PC-3 (cell line): ENCODE data around the gene SF3A2. TPM values are rescaled to one million over a fixed set of nuclear protein-coding genes. Genes with fewer than 3 reads are reported as not detected.

Experiments
- ATAC-seq: fragments of 200-7000 bp; cut with Tn5 transposase; 2 replicates; pipeline ENCODE4 v1.9.1; 2020; ENCODE audit warnings: mild to moderate bottlenecking, moderate library complexity
- BruUV-seq: library from RNA; stranded (reverse); fragments of 400-500 nt; replicated peaks from 2 replicates; lab custom pipeline; 2021; lab: Mats Ljungman, UMichigan
- CTCF ChIA-PET: fragments of 300-600 bp; sonication (Branson Sonifier 250); formaldehyde crosslinking; loops from one replicate; lab custom pipeline; 2022; ENCODE audit warnings: antibody characterized with exemption; lab: Charles Lee
- POLR2A ChIA-PET: fragments of 300-600 bp; sonication (Branson Sonifier 250); formaldehyde crosslinking; loops from one replicate; lab custom pipeline; 2022; ENCODE audit warnings: antibody characterized with exemption; ENCODE audit not compliant: unreplicated experiment; lab: Charles Lee
- DNase-seq: peaks from one replicate; pipeline ENCODE4 v3.0.0-alpha.2; 2015
- H2AFZ ChIP-seq: fragments of 300-600 bp; sonication (generic); 2 replicates; pipeline ENCODE4 v1.6.0; 2016; ENCODE audit warnings: antibody characterized with exemption, low read length
- H3F3A ChIP-seq: fragments of 300-600 bp; sonication (generic); one replicate; pipeline ENCODE4 v1.6.0; 2017; ENCODE audit warnings: antibody characterized with exemption, low read length, control low read depth, mild to moderate bottlenecking; ENCODE audit not compliant: unreplicated experiment
- H3K27ac ChIP-seq: fragments of 300-600 bp; sonication (generic); 2 replicates; pipeline ENCODE4 v1.5.1; 2016; ENCODE audit warnings: mild to moderate bottlenecking, low read length
- H3K27me3 ChIP-seq: fragments of 300-600 bp; sonication (generic); 2 replicates; pipeline ENCODE4 v1.6.1; 2016; ENCODE audit warnings: low read length, mixed read lengths
- H3K36me3 ChIP-seq: fragments of 300-600 bp; sonication (generic); 2 replicates; pipeline ENCODE4 v1.6.1; 2016; ENCODE audit warnings: low read depth, mixed run types, low read length, mixed read lengths
- H3K4me1 ChIP-seq: fragments of 300-600 bp; sonication (generic); 2 replicates; pipeline ENCODE4 v1.5.1; 2016; ENCODE audit warnings: low read length; ENCODE audit not compliant: insufficient read depth
- H3K4me2 ChIP-seq: fragments of 300-600 bp; sonication (generic); 2 replicates; pipeline ENCODE4 v1.6.0; 2016; ENCODE audit warnings: low read length
- H3K4me3 ChIP-seq: fragments of 300-600 bp; sonication (generic); 2 replicates; pipeline ENCODE4 v1.5.1; 2016; ENCODE audit warnings: mild to moderate bottlenecking, low read length, mixed read lengths
- H3K79me2 ChIP-seq: fragments of 300-600 bp; sonication (generic); 2 replicates; pipeline ENCODE4 v1.6.1; 2017; ENCODE audit warnings: low read length, mixed read lengths
- H3K9ac ChIP-seq: fragments of 300-600 bp; sonication (generic); 2 replicates; pipeline ENCODE4 v1.6.0; 2016; ENCODE audit warnings: mild to moderate bottlenecking, low read length
- H3K9me2 ChIP-seq: fragments of 300-600 bp; sonication (generic); replicated peaks from 2 replicates; pipeline ENCODE4 v1.6.1; 2016; ENCODE audit warnings: mixed run types, low read length, mixed read lengths
- H3K9me3 ChIP-seq: fragments of 300-600 bp; sonication (generic); 2 replicates; pipeline ENCODE4 v1.6.1; 2016; ENCODE audit warnings: low read length, mixed read lengths
- H4K20me1 ChIP-seq: fragments of 300-600 bp; sonication (generic); 2 replicates; pipeline ENCODE4 v1.6.1; 2016; ENCODE audit warnings: low read length, mixed read lengths
- CTCF ChIP-seq: fragments of 300-600 bp; sonication (generic); conservative IDR thresholded peaks from 2 replicates; pipeline ENCODE4 v1.5.1; 2017; ENCODE audit warnings: antibody characterized with exemption, low read depth, mild to moderate bottlenecking, low read length
- EZH2 ChIP-seq: fragments of 300-600 bp; sonication (generic); IDR thresholded peaks from one replicate; pipeline ENCODE4 v1.6.1; 2017; ENCODE audit warnings: antibody characterized with exemption, mild to moderate bottlenecking, low read length; ENCODE audit not compliant: unreplicated experiment
- EZH2phosphoT487 ChIP-seq: fragments of 300-600 bp; sonication (generic); IDR thresholded peaks from 2 replicates; pipeline ENCODE4 v1.6.1; 2018; ENCODE audit warnings: mild to moderate bottlenecking, antibody characterized with exemption, low read length, borderline replicate concordance
- intact Hi-C: fragments of 100-400 bp; cut with micrococcal nuclease; formaldehyde crosslinking; loops from 2 replicates; pipeline ENCODE4 v1.9.0; 2023
- total RNA-seq: library from RNA; depleted of rRNA; stranded (reverse); fragments of >200 nt; gene quantifications from 2 replicates; pipeline ENCODE4 v1.2.3, GENCODE V29; 2014

SF3A2 gene
- total RNA-seq, 1 experiment from 2014 or later, result 55.5 TPM

GRCh38 chr19:2221918-2222317, 14.7 kb upstream of the SF3A2 start:
- peaks cover 2% of the 10 kb centered on the region; the same call in 1 of the 2 replicates for H3K36me3 ChIP-seq
- DNase-seq (no peak), ATAC-seq (no peak)
- H4K20me1 ChIP-seq, result no peaks in the 10 kb centered on the region
- no peak overlapping the region for H3K4me3 ChIP-seq
- no peaks in the 10 kb centered on the region for H3K4me1 ChIP-seq
- no peak overlapping the region for H3K9ac ChIP-seq
- no peak overlapping the region for H2AFZ ChIP-seq
- POLR2A ChIA-PET, result no interaction called here
- no peaks in the 10 kb centered on the region for H3K79me2 ChIP-seq
- H3K9me2 ChIP-seq, result no peaks in the 10 kb centered on the region
- no peaks in the 10 kb centered on the region for H3K9me3 ChIP-seq
- BruUV-seq, result no TSS peak
- no peak overlapping the region for H3K27ac ChIP-seq
- intact Hi-C loops, result no loop called here
- TF ChIP-seq EZH2, result no peak
- peak; percentile 22; the same call in 1 of the 2 replicates for TF ChIP-seq CTCF
- H3F3A ChIP-seq, result no peaks in the 10 kb centered on the region
- H3K27me3 ChIP-seq, result no peaks in the 10 kb centered on the region
- H3K4me2 ChIP-seq, result no peak overlapping the region
- CTCF ChIA-PET, result no interaction called here

DNA sequence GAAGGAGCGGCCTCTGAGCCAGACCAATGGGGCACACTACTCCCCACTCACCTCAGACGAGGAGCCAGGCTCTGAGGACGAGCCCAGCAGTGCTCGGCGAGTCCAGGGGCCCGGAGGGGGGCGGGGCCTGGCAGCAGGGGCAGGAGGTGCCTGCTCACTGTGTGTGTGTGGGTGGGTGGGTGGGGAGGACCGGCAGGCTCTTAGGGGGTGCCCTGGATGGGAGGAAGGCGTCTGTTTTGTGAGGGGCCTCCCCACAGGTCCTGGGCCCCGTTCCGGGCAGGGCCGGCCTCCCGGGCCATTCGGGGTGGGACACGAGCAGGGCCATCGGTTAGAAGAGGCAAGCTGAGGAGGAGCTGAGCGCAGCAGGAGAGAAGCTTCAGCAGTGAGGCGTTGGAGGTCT, 13.2 kb upstream of the SF3A2 start:
- H3K4me3 ChIP-seq, result no peak overlapping the region
- intact Hi-C loops, result no loop called here
- no peaks in the 10 kb centered on the region for H3K4me1 ChIP-seq
- ATAC-seq, result no peak
- H3K9me2 ChIP-seq, result no peaks in the 10 kb centered on the region
- H3K36me3 ChIP-seq, result peaks cover 2% of the 10 kb centered on the region; the same call in 1 of the 2 replicates
- no peak overlapping the region for H3K27ac ChIP-seq
- H3F3A ChIP-seq, result no peaks in the 10 kb centered on the region
- CTCF ChIA-PET, result no interaction called here
- no peak overlapping the region for H3K4me2 ChIP-seq
- POLR2A ChIA-PET, result no interaction called here
- no peaks in the 10 kb centered on the region for H3K27me3 ChIP-seq
- no peaks in the 10 kb centered on the region for H3K9me3 ChIP-seq
- no peak for DNase-seq
- H3K9ac ChIP-seq, result no peak overlapping the region
- no TSS peak for BruUV-seq
- H2AFZ ChIP-seq, result no peak overlapping the region
- no peaks in the 10 kb centered on the region for H4K20me1 ChIP-seq
- H3K79me2 ChIP-seq, result no peaks in the 10 kb centered on the region
- TF ChIP-seq EZH2, result no peak

DNA sequence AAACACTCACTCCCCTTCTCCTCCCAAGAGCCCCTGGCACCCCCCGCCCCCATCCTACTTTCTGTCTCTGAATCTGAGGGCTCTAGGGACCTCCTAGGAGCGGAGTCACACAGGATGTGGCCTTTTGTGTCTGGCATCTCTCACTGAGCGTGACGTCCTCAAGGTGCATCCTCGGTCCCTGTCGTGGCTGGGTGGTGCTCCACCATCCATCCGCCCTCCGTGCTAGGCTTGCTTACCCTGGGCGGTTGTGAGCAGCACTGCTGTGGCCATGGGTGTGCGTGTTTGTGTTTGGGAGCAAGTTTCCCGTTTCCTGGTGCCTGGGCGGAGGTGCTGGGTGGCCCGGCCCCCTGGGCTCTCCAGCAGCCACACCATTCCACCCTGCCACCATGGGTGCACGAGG, 12.7 kb upstream of the SF3A2 start:
- no peak overlapping the region for H3K27ac ChIP-seq
- no peak overlapping the region for H3K4me3 ChIP-seq
- H4K20me1 ChIP-seq, result no peaks in the 10 kb centered on the region
- ChIA-PET POLR2A (no interaction called here), CTCF (no interaction called here)
- peaks cover 2% of the 10 kb centered on the region; the same call in 1 of the 2 replicates for H3K36me3 ChIP-seq
- ATAC-seq, result no peak
- no peak overlapping the region for H3K4me2 ChIP-seq
- H3K9ac ChIP-seq, result no peak overlapping the region
- H3K27me3 ChIP-seq, result no peaks in the 10 kb centered on the region
- H3K4me1 ChIP-seq, result no peaks in the 10 kb centered on the region
- H2AFZ ChIP-seq, result no peak overlapping the region
- intact Hi-C loops, result no loop called here
- H3F3A ChIP-seq, result no peaks in the 10 kb centered on the region
- no peak for DNase-seq
- H3K9me3 ChIP-seq, result no peaks in the 10 kb centered on the region
- no peak for TF ChIP-seq EZH2phosphoT487
- no peak for TF ChIP-seq EZH2
- TF ChIP-seq CTCF, result no peak
- BruUV-seq, result no TSS peak
- no peaks in the 10 kb centered on the region for H3K9me2 ChIP-seq
- no peaks in the 10 kb centered on the region for H3K79me2 ChIP-seq
